ENCODE data around the gene NAA11.
"Not testable (repeated sequence)": the region's sequence is repeated elsewhere in the genome, so short reads cannot be mapped to it uniquely, and the experiment has no call there.

NAA11 gene

DNA sequence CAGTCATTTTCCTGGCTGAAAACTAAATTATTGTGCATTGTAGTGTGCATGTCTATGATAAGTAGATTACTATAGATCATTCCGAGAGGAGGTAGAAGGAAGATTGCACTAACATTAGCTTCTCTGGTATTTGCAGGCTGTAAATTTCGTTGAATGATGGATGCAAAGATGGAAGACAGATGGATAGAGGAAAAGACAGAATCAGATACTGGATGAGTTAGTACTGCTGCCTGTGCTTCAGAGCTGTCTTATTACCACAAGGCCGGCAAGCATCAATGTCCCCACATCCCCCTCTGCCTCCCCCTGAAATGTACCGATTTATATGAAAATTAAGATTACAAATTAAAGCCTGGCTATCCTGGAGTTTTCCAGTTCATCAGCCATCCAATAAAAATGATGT, 17.7 kb downstream of the NAA11 start:
- DNase-seq, result no peak

DNA sequence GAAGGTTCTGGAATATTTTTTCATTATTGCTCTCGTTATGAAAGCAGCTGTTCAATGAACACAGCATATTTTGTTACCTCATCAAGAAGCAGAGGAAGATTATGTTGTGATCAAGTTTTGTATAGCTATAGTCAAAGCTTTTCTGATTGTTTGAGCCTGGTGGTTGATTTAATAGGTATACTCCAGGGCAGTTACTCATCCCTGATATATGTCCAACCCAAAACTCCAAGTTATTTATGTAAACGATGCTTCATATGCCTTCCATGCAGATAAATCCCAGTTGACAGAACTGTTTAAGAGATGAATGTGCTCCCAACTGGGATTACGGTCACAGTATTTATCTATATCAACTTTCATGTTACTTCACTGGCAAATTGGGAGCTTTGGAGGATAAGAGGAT, 19.1 kb downstream of the NAA11 start:
- DNase-seq, result no peak

DNA sequence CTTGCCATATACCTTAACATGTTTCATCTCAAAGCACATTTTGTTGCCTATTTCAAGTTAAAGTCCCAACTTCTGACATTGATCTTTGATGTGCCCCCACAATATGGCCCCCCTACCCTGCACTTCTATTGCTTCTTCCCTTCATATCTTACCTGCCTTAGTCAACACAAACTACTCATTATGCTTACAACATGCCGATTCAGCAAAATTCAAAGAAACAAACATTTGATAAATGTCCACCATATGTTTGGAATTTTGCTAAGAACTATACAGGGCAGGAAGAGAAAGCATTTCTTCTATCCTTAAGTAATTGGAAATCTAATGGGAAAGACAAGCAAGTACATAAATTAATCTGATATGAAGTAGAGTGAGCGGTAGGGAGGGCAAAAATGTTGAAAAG, 25.6 kb downstream of the NAA11 start:
- no peak for DNase-seq

DNA sequence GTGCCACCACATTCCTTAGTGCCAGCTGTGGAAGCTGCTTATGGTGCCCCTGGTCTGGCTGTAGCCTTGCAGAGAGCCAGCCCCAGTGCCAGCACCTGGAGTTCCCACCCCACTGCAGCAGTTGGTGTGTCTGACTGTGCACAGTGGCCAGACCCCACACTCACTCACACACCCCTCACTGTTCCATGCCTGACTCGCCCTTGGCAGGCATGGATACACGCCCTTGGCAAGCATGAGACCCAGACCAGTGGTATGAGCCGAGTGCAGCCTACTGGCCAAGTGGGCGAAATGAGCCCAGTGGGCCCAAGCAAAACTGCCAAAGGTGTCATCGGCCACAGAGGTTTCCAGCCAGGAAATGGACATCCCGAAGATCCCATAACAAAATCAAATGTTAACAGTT, 27.4 kb downstream of the NAA11 start:
- DNase-seq, result no peak

DNA sequence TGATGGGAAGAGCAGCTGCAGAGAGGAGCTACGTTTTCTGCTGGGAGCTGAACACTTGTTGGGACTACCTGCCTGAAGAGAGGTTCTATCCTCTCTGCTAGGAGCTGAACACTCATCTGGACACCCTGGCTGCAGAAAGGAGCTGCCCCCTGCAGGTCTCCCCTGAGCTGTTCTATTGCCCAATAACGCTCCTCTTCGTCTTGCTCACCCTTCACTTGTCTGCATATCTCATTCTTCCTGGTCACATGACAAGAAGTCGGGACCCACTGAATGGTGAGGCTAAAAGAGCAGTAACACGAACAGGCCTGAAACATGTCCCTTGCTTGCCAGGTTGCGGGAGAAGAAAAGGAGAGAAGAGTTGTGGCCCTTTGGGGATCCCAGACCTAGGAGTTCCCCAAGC, 27.8 kb downstream of the NAA11 start:
- no peak for DNase-seq

DNA sequence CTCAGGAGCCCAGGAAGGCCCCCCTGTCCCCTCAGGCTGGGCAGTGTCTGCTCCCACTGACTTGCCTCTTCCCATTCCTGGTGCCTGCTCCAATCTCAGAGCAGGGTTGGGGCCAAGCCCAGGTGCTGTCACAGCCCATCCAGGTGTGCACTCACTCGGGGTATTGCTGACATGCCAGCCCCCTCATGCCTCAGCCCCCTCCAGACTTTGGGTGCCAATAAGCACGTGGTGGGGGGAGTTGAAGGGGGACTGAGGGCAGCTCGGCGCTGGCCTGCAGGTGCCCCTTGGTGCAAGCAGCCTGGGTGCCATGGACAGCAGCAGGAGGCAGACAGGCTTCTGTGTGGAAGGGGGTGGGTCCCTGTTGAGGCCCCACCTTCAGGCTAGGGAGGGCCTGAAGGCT, 28.4 kb downstream of the NAA11 start:
- no peak for DNase-seq

DNA sequence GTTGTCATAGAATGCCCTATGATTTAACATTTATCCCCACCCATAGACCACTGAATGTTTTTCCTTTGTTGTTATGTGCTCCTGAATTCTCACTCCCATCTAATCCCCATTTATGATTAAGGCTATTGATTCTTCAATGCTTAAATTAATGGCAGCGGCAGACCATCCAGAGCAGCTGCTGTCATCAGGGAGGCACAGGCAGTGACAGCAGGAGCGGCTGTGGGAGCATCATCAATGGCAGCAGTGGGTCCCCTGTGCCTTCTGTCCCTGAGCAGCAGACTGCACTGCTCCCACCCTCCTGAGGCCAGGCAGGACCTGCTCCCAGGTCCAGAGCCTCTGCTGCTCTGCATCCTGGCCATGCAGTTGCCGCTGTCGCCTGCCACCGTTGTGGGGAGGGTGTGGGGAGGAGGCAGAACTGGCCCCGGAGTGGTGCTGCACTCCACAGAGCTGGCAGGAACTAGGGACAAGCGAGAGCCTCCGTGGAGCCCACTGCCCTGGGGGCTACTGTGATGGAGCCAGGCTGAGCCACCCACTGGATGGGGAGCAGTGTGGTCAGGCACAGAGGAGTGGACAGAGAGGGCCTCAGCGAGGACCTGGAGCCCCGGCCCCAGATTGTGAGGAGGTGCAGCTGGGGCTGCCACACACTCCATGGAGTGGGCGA, 29.0 kb downstream of the NAA11 start:
- DNase-seq, result no peak

DNA sequence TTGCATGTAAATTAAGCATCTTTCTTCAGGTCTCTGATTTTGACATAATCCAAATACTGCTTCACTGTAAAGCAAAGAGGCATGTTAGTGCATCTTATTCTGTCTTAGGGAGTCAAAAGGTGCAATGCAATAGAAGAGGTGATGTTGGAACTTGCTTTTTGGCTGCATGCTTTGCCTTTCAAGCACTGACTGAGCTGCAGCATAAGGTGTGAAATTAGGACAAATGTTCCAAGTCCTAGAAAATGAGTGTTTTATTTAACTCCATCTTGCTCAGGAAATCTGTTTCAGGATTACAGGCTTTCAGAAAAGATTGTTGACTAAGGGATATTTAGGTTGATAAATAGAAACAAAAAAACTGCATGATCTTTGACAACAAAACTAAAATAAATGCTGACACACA, 30.8 kb downstream of the NAA11 start:
- no peak for DNase-seq

DNA sequence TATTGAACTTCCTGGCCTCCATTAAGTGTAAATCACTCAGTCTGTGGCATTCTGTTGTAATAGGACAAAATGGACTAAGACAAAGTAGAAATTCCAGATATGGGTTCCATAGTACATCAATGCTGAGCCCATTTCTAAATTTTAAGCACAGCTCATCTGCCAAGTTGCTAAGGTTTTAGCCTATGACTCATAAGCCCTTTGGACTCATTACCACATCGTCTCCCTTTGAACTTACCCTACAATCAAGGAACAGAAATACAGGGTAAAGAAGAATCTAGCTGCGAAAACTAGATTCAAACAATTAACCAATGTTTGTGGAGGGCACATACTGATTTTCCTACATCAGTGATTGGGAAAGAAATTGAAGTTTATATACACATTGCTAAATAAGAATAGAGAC, 31.8 kb downstream of the NAA11 start:
- DNase-seq, result no peak

DNA sequence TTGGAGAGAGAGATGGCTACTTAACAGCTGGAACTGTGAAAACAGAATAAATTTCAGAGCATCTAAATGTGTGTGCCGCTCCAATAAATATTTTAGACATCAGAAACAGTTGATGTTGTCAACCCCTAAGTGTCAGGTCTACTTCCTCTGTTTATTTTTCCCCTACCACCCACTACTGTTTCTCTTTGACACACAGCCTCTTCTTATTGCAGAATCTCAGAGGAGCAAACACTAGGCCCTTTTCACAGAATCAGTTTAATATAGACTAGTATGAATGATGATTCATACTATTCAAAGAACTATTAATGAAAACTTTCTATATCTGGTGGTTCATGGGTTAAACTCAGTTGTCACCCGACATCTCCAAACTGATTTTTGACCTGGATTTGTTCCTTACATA, 33.9 kb downstream of the NAA11 start:
- no peak for DNase-seq

DNA sequence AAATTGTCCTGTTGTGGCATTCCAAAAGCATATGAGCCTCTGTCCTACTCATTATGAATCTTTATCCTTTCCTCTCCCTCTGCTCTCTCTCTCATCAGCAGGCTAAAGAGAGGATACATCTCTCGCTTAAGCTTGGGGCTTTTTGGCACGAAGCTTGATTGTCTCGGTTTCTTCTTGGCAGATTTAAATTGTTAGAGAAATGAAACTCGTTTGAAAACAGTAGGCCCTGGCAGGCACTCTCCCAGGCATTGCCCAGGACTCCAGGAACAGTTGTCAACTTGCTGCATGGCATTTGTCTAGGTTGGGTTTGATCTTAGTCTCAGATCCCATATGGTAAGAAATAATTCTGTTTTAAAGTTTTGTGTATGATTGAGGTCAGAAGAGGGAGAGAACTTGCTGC, 35.5 kb downstream of the NAA11 start:
- peak in 1 of 2 experiments; percentile 24 for DNase-seq

DNA sequence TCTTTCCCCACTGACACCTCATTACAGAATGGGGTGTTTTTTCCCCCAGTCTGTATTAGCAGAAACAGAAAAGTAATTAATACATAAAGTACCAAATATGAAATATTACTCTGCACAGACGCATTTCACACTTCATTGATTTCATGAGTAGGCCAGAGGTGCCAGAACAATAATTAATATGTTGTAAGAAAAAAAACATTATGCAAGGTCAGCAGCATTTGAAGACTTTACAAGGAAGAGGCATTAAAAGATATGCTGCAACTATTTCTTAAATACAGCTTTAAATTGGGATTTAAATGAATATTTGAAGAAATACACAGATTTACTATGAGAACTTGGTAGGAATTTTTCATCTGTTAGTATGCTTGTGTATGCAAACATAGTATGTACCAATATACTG, 37.7 kb downstream of the NAA11 start:
- no peak for DNase-seq

DNA sequence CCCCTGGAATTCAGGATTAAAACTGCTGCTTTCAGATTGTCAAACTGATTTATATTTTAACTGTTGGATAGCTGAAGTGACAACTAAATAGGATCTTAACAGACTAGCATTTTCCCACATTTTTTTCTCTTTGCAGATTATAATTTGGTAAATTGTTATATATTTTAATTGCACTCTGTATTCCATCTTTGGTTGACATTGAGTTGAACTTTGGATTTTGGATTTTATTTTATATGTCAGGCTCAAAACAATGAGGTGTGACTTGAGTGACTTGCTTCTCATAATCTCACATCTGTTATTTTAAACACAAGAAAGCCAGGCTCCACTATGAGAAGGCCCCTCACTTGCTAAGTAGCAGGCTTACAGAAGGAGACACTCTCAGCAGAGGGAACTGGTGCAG, 38.1 kb downstream of the NAA11 start:
- DNase-seq, result no peak

DNA sequence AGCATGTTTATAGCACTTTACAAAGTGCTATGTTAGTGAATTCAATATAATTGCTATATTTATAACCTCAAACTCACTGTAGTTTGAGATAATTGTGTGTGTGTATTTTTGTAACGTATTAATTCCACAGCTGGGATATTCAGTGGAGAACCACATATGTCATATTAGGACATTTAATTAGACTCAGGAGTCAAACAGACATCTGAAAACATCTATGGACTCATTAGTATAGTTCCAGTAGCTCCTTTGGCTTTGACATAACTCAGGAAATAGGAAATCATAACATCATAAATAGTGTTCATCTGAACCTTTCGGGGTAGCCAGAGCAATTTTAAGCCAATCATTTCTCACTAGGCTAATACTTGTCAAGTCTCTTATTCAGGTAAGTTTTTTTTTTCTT, 38.8 kb downstream of the NAA11 start:
- DNase-seq, result no peak

DNA sequence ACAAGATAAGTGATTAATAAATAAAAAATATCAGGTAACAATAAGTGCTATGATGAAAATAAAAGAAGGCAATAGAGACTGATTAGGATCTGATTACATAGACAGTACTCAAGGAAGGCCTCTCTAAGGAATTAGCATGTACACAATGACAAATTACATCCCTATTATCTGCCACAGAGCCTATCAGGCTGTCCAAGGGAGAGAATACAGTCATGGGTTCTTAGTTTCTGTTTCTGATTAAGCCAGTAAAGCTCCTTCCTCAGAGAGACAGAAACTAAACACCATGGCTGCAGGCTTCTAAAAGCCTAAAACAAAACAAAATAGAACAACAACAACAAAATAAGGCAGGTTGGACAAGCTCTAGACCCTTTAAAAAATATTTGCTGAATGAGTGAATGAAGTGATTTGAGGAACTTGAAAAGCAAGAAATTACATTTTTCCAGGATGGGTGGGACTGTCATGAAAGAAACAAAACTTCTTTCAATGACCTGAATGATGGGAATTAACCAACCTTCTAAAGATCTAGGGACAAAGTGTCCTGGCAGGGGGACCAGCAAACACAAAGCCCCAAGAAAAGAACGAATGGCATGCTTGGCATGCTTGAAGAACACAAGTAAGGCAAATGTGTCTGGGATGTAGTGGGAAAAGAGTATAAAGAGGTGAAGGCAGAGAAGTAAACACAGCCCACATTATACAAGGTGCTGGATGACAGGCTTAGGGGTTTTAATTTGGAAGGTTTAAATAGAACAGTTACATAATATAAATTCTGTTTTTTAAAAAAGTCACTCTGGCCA, 44.1 kb downstream of the NAA11 start:
- DNase-seq, result no peak

DNA sequence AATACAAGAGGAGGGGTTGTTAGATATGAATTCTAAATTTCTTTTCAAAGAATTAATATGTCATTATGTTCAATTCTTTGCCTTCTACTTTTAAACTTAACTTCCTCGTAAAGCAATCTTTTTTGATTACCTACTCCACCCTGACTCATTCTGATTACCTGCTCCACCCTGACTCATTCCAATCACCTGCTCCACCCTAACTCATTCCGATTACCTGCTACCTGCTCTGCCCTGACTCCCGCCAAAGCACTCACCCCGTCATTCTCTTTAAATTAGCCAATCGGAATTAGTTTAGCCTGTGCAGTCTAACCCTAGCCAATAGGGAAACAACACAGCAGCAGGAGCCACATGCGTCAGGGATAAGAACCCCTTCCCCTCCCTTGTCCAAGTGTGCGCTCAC, 48.4 kb downstream of the NAA11 start:
- not testable (repeated sequence) for DNase-seq

DNA sequence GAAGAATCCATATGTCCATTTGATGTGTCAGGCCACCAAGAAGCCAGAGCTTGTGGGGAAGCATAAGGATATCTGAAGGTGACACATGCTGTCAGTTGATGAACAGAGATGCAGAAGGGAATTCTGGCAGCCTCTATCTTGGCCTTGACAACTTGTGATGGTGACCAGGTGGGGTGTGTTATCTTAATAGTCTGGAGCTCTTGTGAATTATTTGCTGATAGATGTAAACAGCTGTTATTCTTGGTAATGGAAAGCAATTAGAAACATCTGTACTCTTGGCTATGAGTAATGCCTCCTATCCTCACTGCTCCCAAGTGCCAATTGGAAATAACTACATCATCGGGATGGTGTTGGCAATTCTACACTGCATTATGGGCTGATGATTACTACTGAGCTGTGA, 51.9 kb downstream of the NAA11 start:
- no peak for DNase-seq

DNA sequence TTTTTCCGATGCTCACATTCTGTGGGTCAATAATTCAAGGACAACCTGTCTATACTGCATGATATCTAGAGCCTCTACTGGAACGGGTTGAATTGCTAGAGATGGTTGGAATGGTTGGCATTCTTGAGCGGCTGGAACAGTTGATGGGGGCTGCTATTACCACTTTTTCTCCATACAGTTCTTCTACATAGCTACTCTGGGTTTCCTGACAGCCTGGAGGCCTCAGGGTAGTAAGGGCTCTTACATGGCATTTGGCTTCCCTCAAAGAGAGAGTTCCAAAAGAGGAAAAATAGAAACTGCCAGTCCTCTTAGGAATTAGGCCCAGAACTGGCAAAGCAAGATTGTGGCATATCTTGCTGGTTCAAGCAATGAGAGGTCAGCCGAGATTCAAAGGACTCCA, 53.1 kb downstream of the NAA11 start:
- DNase-seq, result no peak

DNA sequence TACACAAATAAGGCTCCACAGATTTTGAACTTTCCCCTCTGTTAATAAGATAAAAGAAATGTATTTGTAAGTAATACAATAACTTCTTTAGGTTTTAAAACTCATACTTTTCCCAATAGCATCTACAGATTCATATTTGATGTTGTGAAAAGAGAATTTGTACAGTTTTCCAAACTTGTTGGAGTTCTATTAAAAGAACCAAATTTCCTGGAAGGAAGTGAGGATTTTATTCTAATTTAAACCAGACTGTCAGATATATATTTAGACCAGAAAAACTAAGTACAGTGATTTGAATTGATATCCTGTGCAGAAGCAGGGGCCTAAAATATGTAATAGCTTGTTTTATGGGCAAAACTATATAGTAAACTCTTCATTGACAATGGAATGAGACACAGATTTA, 53.7 kb downstream of the NAA11 start:
- DNase-seq, result no peak

DNA sequence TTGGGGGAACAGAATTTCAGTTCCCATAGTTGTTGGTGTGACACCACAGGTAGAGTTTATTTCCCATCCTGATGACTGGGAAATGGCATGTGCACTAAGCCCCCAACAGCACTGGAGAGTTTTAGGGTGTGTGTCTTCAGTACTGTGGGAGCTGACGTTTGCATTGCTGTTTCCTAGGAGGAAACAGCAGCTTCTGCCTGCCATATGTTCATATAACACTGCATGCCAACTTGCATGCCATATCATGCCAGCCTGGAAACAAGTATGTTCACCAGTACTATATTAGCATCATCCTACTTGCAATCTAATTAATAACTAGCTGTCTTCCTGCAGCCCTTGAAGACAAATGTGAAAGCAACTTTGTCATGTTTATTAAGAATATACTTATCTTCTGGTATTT, 58.2 kb downstream of the NAA11 start:
- DNase-seq, result no peak
